GM19397 (cell line): ENCODE results near the gene UVSSA.
"Not testable (repeated sequence)": the region's sequence is repeated elsewhere in the genome, so short reads cannot be mapped to it uniquely, and the experiment has no call there.

ENCODE experiments used
- ATAC-seq: cut with Tn5 transposase; IDR thresholded peaks from one replicate; pipeline ENCODE4 v1.9.1; 2021; ENCODE audit warnings: mild to moderate bottlenecking, moderate library complexity; ENCODE audit not compliant: unreplicated experiment

The UVSSA gene

DNA sequence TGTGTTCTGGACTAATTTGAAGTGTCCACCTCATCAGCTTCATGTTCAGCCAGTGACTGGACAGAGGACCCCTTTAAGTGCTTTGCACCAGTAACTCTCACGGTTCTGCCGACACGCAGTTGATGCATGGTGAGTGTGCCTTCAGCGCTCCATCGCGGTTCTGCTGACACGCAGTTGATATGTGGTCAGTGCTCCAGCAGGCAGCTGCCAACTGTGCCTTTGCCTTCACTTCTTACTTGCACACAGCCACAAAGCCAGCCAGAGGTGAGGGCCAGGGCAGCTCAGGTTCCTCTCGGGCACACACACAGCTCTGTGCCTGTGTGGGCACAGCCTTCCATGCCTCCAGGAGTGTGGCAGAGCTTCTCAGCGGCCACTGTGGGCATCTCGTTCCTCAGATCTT is 46.9 kb downstream of the UVSSA start:
- ATAC-seq: no peak

DNA sequence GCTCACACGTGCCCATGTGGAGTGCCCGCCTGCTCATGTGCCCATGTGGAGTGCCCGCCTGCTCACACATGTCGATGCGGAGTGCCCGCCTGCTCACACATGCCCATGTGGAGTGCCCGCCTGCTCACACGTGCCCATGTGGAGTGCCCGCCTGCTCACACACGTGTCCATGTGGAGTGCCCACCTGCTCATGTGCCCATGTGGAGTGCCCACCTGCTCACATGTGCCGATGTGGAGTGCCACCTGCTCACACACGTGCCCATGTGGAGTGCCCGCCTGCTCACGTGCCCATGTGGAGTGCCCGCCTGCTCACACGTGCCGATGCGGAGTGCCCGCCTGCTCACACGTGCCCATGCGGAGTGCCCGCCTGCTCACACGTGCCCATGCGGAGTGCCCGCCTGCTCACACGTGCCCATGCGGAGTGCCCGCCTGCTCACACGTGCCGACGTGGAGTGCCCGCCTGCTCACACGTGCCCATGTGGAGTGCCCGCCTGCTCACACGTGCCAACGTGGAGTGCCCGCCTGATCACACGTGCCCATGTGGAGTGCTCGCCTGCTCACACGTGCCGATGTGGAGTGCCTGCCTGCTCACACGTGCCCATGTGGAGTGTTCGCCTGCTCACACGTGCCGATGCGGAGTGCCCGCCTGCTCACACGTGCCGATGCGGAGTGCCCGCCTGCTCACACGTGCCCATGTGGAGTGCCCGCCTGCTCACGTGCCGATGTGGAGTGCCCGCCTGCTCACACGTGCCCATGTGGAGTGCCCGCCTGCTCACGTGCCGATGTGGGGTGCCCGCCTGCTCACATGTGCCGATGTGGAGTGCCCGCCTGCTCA is 47.8 kb downstream of the UVSSA start:
- ATAC-seq: not testable (repeated sequence)

DNA sequence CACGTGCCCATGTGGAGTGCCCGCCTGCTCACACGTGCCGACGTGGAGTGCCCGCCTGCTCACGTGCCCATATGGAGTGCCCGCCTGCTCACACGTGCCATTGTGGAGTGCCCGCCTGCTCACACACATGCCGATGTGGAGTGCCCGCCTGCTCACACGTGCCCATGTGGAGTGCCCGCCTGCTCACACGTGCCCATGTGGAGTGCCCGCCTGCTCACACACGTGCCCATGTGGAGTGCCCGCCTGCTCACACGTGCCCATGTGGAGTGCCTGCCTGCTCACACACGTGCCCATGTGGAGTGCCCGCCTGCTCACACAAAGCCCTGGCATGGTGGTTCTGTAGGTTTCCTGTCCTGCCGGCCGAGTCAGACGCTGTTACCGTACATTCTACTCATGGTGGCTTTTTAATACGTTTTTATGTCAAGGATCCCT is 48.4 kb downstream of the UVSSA start:
- not testable (repeated sequence) for ATAC-seq

DNA sequence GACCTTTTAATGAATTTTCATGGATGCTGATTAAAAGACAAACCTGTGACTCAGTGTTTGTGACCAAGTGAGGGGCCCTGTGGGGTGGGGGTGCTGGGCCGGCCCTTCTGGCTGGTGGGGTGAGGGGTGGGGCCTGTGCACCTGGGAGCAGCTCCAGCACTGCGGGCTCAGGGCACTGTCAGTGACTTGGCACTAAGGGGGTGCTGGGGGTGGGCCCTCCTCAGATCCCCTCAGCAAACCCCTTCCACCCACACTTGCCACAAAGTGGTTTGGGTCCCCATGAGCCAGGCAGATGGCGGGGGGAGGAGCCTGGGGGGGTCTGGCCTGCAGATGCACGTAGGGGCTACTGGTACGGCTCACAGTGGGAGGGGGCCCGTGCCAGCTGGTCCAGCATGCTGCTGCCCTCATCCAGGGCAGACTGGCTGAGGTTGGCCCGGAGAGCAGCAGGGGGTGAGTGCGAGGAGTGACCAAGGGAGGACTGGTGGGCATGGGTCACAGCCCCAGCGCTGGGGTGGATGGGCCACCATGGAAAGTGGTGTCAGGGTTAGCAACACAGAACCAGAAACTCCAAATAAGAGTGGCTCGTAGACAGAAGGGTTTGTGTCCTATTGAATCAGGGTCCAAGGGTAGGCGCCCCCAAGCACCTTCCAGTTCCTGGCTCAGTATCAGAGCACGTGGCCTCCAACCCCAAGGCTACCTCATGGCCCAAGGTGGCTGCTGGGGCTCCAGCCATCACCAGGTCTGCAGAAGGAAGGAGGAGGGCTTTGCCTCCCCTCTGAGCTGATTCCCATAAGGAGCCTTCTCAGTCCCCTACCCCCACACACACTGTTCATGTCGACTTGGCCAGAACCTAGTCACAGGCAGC is 49.2 kb downstream of the UVSSA start:
- ATAC-seq: no peak

DNA sequence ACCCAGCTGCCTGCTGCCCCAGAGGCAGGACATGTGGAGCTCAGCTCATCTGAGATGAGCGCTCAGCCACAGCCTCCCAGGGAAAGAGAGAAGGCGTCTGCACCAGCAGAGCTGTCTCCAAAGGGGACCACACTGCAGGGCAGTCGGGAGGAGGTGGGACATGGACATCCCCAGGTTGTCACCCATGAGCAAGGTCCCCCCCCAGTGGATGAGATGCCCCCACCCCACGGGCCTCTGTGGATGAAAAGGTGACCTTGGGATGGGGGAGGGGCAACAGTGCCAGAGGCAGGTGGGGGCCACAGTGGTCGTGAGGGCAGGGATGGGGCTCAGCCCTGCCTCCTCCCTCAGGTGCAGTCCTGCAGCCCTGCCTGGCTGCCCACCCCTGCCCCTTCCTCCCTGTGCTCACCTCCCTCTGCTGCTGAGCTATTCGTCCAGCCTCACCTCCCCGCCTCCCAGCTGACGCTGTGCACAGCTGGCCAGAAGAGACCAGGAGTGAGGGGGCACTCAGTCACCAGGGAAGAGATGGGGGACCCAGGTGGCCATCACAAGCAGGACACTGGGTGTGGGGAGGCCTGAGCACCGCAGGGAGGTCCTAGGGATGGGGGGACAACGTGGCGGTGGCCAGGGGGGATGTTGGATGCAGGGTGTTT is 49.9 kb downstream of the UVSSA start:
- no peak for ATAC-seq

DNA sequence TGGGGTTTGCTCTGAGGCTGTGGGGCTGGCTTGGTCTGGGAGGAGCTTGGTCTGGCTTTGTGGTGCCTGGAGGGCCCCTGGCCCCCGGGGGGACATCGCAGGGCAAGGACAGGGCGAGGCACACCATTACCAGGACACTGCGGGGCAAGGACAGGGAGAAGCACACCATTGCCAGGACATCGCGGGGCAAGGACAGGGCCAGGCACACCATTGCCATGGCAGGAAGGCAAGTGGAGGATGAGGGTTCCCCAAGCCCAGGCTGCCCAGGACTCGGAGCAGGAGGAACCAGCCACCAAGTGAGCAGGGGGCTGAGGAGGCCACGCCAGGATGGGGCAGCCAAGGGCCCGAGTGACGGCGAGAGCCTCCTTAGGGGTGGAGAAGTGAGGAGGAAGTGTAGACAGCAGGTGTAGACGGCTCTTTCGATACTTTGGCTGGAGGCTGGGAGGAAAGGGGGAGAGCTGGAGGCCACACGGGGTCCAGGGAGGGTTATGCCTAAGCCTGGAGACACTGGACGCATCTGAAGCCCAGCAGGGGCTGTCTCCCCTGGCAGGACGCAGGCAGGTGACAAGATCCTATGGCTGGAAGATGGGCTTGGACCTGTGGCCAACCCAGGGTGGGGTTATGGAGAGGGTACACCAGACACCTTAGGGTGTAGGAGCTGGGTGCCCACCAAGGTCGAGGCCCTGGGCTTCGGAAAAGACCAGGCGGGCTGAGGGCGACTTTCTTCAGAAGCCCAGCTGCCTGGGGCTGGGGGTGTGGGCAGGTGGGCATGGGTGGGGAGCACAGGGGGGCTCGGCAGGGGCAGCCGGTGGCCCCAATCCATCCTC is 51.9 kb downstream of the UVSSA start:
- ATAC-seq: no peak

DNA sequence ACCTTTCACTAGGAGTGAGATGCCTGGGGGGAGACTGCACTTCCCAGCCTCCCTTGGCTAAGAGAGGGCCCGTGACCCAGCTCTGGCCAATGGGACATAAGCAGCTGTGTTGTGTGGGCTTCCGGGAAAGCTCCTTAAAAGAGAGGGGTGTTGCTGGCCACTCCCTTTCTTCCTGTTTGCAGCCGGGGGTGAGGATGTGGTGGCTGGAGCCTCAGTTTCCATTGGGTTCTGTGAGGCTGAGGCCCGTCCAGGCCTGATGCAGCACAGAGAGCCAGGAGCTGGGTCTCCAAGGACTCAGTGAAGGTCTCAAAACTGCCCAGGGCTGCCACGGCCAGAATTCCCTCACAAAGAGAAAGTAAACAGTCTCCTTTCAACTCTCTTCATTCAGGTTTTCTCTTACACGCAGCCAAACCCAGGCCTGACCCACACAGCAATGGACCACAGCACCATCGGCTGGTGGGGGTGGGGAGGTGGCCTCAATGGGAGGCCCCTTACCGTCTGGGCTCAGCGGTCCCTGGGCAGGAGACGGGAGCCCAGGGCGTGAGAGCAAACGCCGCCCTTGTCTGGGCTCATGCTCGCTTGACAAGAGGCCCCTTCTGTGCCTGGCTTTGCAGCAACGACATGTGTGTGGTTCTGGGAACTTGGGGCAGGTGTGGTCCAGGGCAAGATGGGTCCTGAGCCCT is 52.6 kb downstream of the UVSSA start:
- no peak for ATAC-seq

DNA sequence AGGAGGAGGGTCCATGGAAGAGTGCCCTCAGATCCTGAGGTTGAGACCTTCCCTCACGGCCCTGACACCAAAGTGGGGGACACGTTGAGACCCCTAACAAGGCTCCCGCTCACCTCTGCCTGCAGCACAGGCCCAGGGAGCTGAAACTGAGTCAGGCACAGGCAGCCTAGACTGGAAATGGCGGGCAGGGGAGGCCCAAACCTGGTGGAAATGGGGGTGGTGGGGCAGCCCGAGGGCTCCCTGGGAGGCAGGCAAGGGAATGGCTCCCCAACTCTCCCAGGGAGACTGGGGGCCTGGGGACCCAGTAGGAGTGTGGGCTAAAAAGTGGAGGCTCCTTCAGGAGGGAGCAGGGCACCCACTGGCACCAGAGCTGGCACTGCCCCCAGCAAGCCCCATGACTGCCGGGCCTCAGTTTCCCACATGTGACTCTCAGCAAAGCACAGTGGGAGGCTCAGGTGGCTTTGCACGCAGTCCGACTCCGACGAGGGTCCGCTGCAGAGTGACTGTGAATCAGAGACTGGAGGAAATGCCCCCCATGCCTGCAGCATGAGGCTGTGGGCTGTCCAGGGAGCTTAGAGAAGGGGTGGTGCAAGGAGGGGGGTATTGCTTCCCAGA is 53.3 kb downstream of the UVSSA start:
- no peak for ATAC-seq

DNA sequence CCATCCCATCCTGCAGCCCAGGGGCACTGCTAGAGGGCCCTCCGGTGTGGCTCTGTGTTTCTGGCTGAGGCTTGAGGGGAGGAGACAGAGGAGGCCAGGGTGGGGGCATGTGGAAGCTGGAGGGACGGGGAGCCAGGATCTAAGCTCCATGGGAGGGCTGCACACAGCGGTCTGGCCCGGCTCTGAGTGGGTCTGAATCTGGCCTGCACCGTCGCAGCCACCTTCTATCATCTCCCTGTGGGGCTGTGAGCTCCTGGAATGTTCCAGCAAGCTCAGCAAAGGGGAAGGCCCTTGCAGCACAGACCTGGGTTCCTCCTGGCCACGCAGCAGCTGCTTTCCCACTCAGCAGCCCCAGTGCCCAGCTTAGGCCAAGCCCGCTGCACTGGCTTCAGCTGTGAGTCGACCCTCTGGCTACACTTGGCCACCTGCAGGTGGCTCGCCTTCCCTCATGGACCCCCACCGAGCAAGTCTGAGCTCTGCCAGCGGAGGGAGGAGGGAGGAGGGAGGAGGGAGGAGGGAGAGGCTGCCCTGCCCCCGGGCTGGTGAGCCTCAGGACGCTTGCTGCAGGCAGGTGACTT is 53.9 kb downstream of the UVSSA start:
- no peak for ATAC-seq

DNA sequence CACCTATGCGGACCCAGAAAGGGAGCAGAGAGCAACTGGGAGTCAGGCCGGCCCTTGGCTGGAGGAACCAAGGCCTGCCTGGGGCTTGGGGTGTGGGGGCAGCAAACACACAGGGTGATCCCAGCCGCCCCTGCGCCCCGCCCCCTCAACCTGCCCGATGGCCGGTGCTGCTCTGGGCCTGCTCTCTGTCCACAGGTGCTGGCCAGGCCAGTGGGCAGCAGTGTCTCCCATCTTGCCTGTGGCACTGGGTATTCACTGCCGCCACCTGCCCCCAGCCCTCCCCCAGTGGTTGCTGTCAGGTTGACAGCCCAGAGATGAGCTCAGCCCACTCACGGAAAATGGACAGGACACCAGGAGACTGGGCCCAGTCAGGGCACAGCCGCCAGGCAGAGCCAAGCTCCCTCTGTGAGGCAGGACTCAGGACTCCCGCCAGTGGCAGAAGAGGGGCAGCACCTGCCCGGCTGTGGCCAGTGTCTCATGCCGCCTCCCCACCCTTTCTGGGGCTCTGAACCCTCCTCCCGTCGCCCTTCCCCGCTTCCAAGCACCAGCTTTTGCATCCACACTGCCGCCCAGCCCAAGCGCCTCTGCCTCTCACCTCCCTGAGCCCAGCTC is 54.5 kb downstream of the UVSSA start:
- no peak for ATAC-seq

DNA sequence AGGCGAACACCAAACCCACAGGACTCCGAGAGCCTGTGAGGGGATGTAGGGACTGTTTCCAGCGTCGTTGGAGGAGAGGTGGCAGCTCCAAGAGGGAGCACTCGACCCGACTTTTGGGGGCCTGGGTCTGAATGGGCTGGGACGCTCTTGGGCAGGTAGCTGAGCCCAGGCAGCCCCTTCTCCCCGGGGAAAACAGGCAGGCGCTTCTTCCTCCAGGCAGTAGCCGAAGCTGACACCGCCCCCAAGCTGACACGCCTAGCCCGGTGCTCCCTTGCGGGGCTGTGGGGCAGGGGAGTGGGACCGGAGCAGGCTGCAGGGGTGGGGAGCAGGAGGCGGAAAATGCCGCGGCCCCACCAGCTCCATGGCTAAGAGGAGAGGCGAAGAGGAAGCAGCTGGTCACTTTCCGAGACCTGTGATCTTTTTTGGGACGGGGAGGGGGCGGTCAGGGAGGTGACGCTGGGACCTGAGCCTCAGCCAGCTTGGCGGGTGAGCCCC is 55.1 kb downstream of the UVSSA start:
- ATAC-seq: no peak

DNA sequence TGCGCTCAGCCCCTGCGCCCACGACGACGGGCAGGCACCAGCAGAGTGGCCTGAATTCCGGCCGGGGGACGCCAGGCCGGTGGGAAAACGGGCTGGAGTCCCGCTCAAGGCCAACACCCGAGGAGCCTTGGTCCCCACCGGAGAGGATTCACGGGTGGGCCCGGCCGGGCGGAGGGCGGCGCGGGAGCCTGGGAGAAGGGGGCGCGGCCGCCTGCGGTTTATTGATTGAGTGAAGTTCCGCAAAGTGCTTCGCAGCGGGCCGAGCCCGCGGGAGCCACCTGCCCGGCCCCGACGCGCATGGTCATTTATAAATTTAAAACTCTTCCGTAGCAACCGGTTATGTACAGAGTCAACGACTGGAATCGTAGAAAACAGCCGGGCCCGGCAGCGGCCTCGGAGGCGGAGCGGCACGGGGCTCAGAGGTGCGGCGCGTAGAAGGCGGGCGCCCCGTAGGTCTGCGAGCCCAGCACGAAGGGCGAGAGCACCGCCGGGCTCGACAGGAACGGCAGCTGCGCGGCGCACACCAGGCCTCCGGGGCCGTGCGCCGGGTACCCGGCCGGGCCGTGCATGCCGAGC is 55.6 kb downstream of the UVSSA start:
- ATAC-seq: no peak

DNA sequence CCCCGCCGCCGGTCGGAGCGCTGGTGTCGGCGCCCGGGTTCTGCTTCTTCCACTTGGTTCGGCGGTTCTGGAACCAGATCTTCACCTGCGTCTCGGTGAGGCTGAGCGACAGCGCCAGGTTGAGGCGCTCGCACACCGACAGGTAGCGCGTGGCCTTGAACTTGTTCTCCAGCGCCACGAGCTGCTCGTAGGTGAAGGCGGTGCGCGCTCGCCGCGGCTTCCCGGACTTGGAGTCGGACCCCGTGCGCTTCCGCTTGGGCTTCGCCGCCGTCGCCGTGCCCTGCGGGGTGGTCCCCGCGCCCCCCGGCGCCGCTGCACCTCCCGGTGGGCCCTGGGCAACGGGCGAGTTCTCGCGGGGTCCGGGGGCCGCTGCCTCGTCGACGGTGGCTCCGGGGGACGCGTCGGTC is 56.2 kb downstream of the UVSSA start:
- no peak for ATAC-seq

DNA sequence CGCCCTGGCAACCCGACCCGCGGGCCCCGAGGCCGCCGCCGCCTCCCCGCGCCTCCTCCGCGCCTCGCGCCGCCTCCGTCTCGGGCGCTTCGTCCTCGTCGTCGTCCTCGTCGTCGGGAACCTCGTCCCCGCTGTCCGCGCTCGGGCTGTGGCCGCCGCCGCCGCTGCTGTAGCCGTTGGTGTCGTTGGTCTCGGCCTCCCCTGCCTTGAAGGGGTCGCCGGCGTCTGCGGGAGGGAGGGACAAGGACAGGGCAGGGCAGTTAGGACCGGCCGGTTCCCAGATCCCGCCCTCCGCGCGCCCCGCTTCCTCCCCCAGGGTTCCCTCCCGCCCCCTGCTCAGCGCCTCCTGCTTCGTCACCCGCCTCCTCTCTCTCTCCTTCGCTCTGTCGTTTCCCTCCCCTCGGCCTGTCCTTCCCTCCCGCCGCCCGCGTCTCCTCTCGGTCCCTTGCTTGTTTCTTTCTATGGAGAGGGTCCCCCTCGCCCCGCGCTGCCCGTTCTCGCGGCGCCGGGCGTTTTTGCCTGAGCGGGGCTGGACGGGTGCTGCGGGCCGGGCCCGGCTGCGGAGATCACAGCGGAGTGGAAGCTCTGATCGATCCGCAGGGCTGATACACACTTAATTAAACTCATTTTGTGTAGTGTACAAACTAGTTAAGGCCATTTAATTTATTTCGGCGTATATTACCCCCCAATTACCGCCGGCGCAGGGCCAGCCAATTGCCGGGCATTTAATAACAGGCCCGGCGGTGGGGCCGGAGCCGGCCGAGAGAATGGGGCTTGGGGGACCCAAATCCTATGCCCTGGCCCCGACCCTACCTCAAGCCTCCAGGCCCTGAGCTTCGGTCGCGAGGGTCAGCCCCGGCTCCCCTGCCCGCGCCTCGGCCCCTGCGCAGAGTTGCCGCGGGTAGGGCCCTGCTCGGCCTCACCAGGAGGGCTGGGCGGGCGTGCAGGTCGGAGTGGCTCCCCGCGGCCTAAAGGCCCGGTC is 56.9 kb downstream of the UVSSA start:
- no peak for ATAC-seq

DNA sequence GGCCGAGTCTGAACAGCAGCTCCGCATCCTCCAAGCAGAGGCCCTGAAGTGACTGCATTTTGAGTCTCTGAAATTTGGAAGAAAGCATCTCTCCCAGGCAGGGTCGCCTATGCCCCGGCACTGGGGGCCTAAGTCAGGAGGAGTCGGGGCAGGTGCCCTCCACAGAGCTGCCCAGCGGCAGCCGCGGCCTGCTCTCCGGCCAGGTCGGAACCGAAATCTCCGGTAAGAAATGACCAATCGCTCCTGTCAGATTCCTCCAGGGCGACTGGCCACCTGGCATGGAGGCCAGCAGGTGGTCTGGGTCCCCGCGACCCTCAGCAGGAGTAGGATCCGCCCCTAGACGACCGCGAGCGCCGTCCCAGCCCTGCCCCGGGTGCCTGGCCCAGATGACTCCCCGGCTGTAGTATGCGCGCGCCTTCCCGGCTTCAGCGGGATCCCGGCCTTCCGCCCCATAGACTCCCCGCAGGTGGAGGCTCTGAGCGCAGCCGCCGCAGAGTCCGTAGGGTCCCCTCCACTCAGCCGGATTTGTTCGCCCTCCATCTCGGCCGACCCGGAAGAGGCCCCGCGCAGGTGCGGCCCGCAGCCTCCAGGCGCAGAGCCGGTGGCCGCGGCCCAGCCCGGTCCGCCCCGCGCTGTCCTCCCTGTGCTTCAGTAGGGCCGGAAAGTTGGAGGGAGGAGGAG is 57.7 kb downstream of the UVSSA start:
- ATAC-seq: no peak

DNA sequence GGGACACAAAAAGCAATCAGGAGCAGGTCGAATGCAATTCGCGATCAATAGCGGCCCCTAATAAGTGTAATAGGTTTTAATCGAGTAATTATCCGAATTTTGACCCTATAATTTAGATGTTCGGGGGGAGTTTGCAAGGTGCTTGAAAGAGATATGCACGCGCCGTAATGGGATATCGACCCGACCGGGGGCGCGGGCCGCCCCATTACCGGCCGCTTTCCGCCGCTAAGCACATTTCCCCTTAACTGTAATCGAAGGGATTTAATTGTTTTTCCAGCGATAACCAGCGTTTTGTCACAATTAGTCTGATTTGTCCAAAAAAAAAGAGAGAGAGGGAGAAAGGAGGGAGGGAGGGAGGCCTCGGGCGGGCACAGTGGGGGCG is 58.2 kb downstream of the UVSSA start:
- no peak for ATAC-seq
